K562 (cell line): ENCODE data around the gene SGPP2. TPM values are rescaled to one million over a fixed set of nuclear protein-coding genes. Genes with fewer than 3 reads are reported as not detected.

Experiments
- ATAC-seq: fragments of 200-7000 bp; cut with Tn5 transposase; 3 replicates; pipeline ENCODE4 v1.9.1; 2020; ENCODE audit warnings: moderate library complexity
- BruUV-seq: library from RNA; stranded (reverse); fragments of 400-500 nt; replicated peaks from 2 replicates; lab custom pipeline; 2021; lab: Mats Ljungman, UMichigan
- CTCF ChIA-PET: fragments of 300-600 bp; formaldehyde crosslinking; extraction: SDS; loops from one replicate; lab custom pipeline; 2021; ENCODE audit warnings: low intra/inter-chr PET ratio; lab: Yijun Ruan, JAX
- POLR2A ChIA-PET: fragments of 300-600, 350-650 bp; sonication (Branson Sonifier 250); formaldehyde crosslinking; extraction: SDS; loops from one replicate; lab custom pipeline; 2021; ENCODE audit warnings: antibody characterized with exemption, inconsistent platforms; lab: Yijun Ruan, JAX
- DNase-seq, 4 experiments: peaks; one replicate each; pipeline versions ENCODE4 v3.0.0 to v3.0.0-alpha.2; 2011 to 2018; ENCODE audit warnings: low spot score in 3 of 4, mixed read lengths in 3 of 4; ENCODE audit errors: extremely low read depth in 1 of 4
- FAIRE-seq: peaks from 2 replicates; lab custom pipeline; 2011; peaks lifted over from hg19 to GRCh38; lab: Jason Lieb, UNC
- H2AFZ ChIP-seq: 2 replicates; pipeline ENCODE4 v1.6.0; 2011; ENCODE audit warnings: low read depth, low read length, control low read depth, inconsistent platforms
- H3K27ac ChIP-seq: fragments of 200-600 bp; 3 replicates; pipeline ENCODE4 v1.8.0; 2011; ENCODE audit warnings: low read depth, mild to moderate bottlenecking, control low read depth, inconsistent platforms, low read length, moderate library complexity, mixed read lengths; ENCODE audit errors: extremely low read depth
- H3K27me3 ChIP-seq, 2 experiments: fragments of 300-600 bp in 1 of 2; 2 replicates in 1 of 2; 3 replicates in 1 of 2; pipeline versions ENCODE4 v1.6.0 to v1.8.0; 2011; ENCODE audit warnings: inconsistent platforms in 2 of 2, low read length in 2 of 2, mild to moderate bottlenecking in 1 of 2, mixed read lengths in 1 of 2, moderate library complexity in 1 of 2; ENCODE audit not compliant: control insufficient read depth in 2 of 2, insufficient read depth in 2 of 2
- H3K36me3 ChIP-seq: fragments of 300-600 bp; 3 replicates; pipeline ENCODE4 v1.8.0; 2011; ENCODE audit warnings: mild to moderate bottlenecking, low read length, inconsistent platforms; ENCODE audit not compliant: control insufficient read depth, insufficient read depth
- H3K4me1 ChIP-seq, 2 experiments: fragments of 200-600 bp in 1 of 2; replicated peaks in 1 of 2; 2 replicates in 1 of 2; 3 replicates in 1 of 2; pipeline versions ENCODE4 v1.5.1 to v1.8.0; 2011; ENCODE audit warnings: inconsistent platforms in 2 of 2, low read length in 2 of 2, mild to moderate bottlenecking in 1 of 2, mixed read lengths in 1 of 2, moderate library complexity in 1 of 2; ENCODE audit not compliant: control insufficient read depth in 2 of 2, insufficient read depth in 2 of 2
- H3K4me2 ChIP-seq: 2 replicates; pipeline ENCODE4 v1.6.1; 2011; ENCODE audit warnings: low read length, control low read depth, inconsistent platforms, mixed read lengths; ENCODE audit not compliant: insufficient read depth
- H3K4me3 ChIP-seq: fragments of 200-600 bp; sonication (generic), shearing (Covaris generic); 2 replicates; pipeline ENCODE4 v1.5.1; 2016; ENCODE audit warnings: control low read depth, inconsistent platforms
- H3K79me2 ChIP-seq: fragments of 200-600 bp; 3 replicates; pipeline ENCODE4 v1.8.0; 2011; ENCODE audit warnings: low read length, inconsistent platforms; ENCODE audit not compliant: control insufficient read depth, insufficient read depth
- H3K9ac ChIP-seq, 2 experiments: 2 replicates each; pipeline versions ENCODE4 v1.6.0 to v1.6.1; 2011; ENCODE audit warnings: low read depth in 2 of 2, low read length in 2 of 2, control low read depth in 1 of 2, inconsistent platforms in 1 of 2, mild to moderate bottlenecking in 1 of 2, mixed read lengths in 1 of 2; ENCODE audit not compliant: insufficient read depth in 1 of 2
- H3K9me1 ChIP-seq: one replicate; pipeline ENCODE4 v1.6.0; 2011; ENCODE audit warnings: inconsistent platforms, mild to moderate bottlenecking, low read length, moderate library complexity; ENCODE audit not compliant: control insufficient read depth, insufficient read depth
- H3K9me3 ChIP-seq: replicated peaks from 2 replicates; pipeline ENCODE4 v1.5.1; 2011; ENCODE audit warnings: low read depth, low read length, inconsistent platforms; ENCODE audit not compliant: control insufficient read depth, insufficient read depth
- H4K20me1 ChIP-seq: replicated peaks from 2 replicates; pipeline ENCODE4 v1.6.1; 2011; ENCODE audit warnings: low read length, inconsistent platforms, mixed read lengths; ENCODE audit not compliant: control insufficient read depth, insufficient read depth
- COPS2 ChIP-seq: fragments of 450-650 bp; conservative IDR thresholded peaks from 2 replicates; pipeline ENCODE4 v1.6.1; 2016; ENCODE audit warnings: mild to moderate bottlenecking, moderate library complexity
- GATAD2B ChIP-seq: fragments of 450-650 bp; IDR thresholded peaks from 2 replicates; pipeline ENCODE4 v1.6.1; 2017; ENCODE audit warnings: mild to moderate bottlenecking, borderline replicate concordance
- LEF1 ChIP-seq: fragments of 450-650 bp; IDR thresholded peaks from 2 replicates; pipeline ENCODE4 v1.6.1; 2016; ENCODE audit warnings: mild to moderate bottlenecking
- MEIS2 ChIP-seq: fragments of 450-650 bp; IDR thresholded peaks from 2 replicates; pipeline ENCODE4 v1.6.1; 2014; ENCODE audit warnings: mild to moderate bottlenecking; ENCODE audit not compliant: partially characterized antibody
- MYC ChIP-seq, 2 experiments: fragments of 250-450 bp in 1 of 2; sonication (Bioruptor Pico) in 1 of 2; IDR thresholded peaks; 2 replicates each; pipeline versions ENCODE4 v1.5.1 to v1.6.1; 2012 to 2021; ENCODE audit warnings: low read depth in 2 of 2, borderline replicate concordance in 1 of 2, improper control_type of control experiment in 1 of 2, low read length in 1 of 2, mild to moderate bottlenecking in 1 of 2, moderate library complexity in 1 of 2
- RBBP5 ChIP-seq: fragments of 200-600 bp; sonication (generic); IDR thresholded peaks from 2 replicates; pipeline ENCODE4 v1.6.1; 2012; ENCODE audit warnings: borderline replicate concordance, mild to moderate bottlenecking, low read length, control low read depth, inconsistent platforms; ENCODE audit not compliant: insufficient read depth, poor library complexity, severe bottlenecking
- RCOR1 ChIP-seq, 2 experiments: IDR thresholded peaks; 2 replicates each; pipeline ENCODE4 v1.6.1; 2012; ENCODE audit warnings: low read depth in 2 of 2, low read length in 2 of 2, borderline replicate concordance in 1 of 2, improper control_type of control experiment in 1 of 2
- SPI1 ChIP-seq: IDR thresholded peaks from 2 replicates; pipeline ENCODE4 v1.6.1; 2011; ENCODE audit warnings: low read depth, low read length, control low read depth, borderline replicate concordance
- SRSF3 ChIP-seq: fragments of 200-400 bp; formaldehyde crosslinking; IDR thresholded peaks from 2 replicates; pipeline ENCODE4 v1.6.1; 2016; ENCODE audit warnings: mild to moderate bottlenecking, low read length, moderate library complexity; ENCODE audit not compliant: insufficient read depth
- VEZF1 ChIP-seq: fragments of 200-800 bp; sonication (Bioruptor generic); IDR thresholded peaks from 2 replicates; pipeline ENCODE4 v1.6.1; 2017; ENCODE audit warnings: missing genetic modification characterization, missing compliant biosample characterization
- ZEB2 ChIP-seq: fragments of 450-650 bp; IDR thresholded peaks from 2 replicates; pipeline ENCODE4 v1.6.1; 2016
- ZNF12 ChIP-seq: sonication (generic); formaldehyde crosslinking; IDR thresholded peaks from 2 replicates; pipeline ENCODE4 v1.4.0; 2020; ENCODE audit warnings: mild to moderate bottlenecking, missing genetic modification reagents
- ZNF280B ChIP-seq: fragments of 250-450 bp; sonication (Bioruptor Pico); IDR thresholded peaks from 2 replicates; pipeline ENCODE4 v1.5.1; 2021; ENCODE audit warnings: mild to moderate bottlenecking
- ZNF41 ChIP-seq: fragments of 250-450 bp; sonication (Bioruptor Pico); conservative IDR thresholded peaks from 2 replicates; pipeline ENCODE4 v1.4.0; 2020; ENCODE audit warnings: mild to moderate bottlenecking
- WGBS: fragments of 100-300 bp; shearing (Covaris generic); methylation state at CpG from one replicate; pipeline ENCODE4 v1.1.6; 2016; ENCODE audit warnings: low coverage, mixed read lengths; ENCODE audit not compliant: insufficient coverage; ENCODE audit errors: missing lambda C conversion rate; 5-methylcytosine and 5-hydroxymethylcytosine counted together
- in situ Hi-C: fragments of 300-500 bp; cut with MboI; formaldehyde crosslinking; loops from 4 replicates; pipeline ENCODE4 v1.15.0; 2018; ENCODE audit warnings: inconsistent platforms, mixed read lengths
- intact Hi-C: fragments of 100-400 bp; cut with micrococcal nuclease; formaldehyde crosslinking; loops from 2 replicates; pipeline ENCODE4 v1.14.2; 2022
- polyA plus RNA-seq, 8 experiments: library from polyadenylated mRNA; depleted of rRNA in 4 of 8; stranded (reverse) in 5 of 8; unstranded in 3 of 8; fragments of >200 nt; fragmentation: Nextera tagmentation in 2 of 8; fragmentation: Illumina TruSeq in 1 of 8; extraction: Ambion mirVana in 2 of 8; extraction: Trizol in 1 of 8; gene quantifications; 2 replicates each; pipeline versions ENCODE4 v1.2.1 to v1.2.3, GENCODE V29; 2011 to 2014; ENCODE audit warnings: inconsistent platforms in 1 of 8, missing spikeins in 1 of 8
- total RNA-seq, 7 experiments: library from RNA; depleted of rRNA in 6 of 7; stranded (reverse); fragments of >200 nt in 6 of 7; fragmentation: Illumina TruSeq in 2 of 7; extraction: Trizol in 2 of 7; gene quantifications; 2 replicates each; pipeline versions ENCODE4 v1.2.1 to v1.2.3, GENCODE V29; 2011 to 2021; ENCODE audit warnings: low replicate concordance in 1 of 7

Gene SGPP2
- total and polyA plus RNA-seq, 9 of the 15 experiments (the other 6 are each of a cell fraction or from before 2014, with no cell fraction given) = 0.01 to 0.04 TPM; not detected in 7

- no peaks in the 10 kb centered on the region for H3K27me3 ChIP-seq
- no peaks in the 10 kb centered on the region for H3K9me1 ChIP-seq
- H3K4me1 ChIP-seq = no peaks in the 10 kb centered on the region
- FAIRE-seq = no peak
- POLR2A ChIA-PET = no interaction called here
- H3K27ac ChIP-seq = no peak overlapping the region
- in situ Hi-C loops (no loop called here), intact Hi-C loops (no loop called here)
- no peaks in the 10 kb centered on the region for H3K79me2 ChIP-seq
- no peak for DNase-seq
- H3K9ac ChIP-seq = no peak overlapping the region
- H4K20me1 ChIP-seq = no peaks in the 10 kb centered on the region
- no peak overlapping the region for H2AFZ ChIP-seq
- H3K4me3 ChIP-seq = no peak overlapping the region
- BruUV-seq = no TSS peak
- no peak overlapping the region for H3K4me2 ChIP-seq
- ATAC-seq = no peak
- TF ChIP-seq LEF1 (no peak), ZNF280B (CRISPR knock-in tag) (no peak)
- TF ChIP-seq, all 486 proteins: peak for 0
- no peaks in the 10 kb centered on the region for H3K36me3 ChIP-seq
- CTCF ChIA-PET = no interaction called here
- no peaks in the 10 kb centered on the region for H3K9me3 ChIP-seq
Measured at GRCh38 chr2:222481941-222482340, 57.6 kb downstream of the SGPP2 start.

- H3K4me1 ChIP-seq = no peaks in the 10 kb centered on the region
- H3K79me2 ChIP-seq = no peaks in the 10 kb centered on the region
- 0% methylated on average over 3 of the region's 3 CpGs for WGBS
- no peak for FAIRE-seq
- H3K27me3 ChIP-seq = no peaks in the 10 kb centered on the region
- no peak overlapping the region for H2AFZ ChIP-seq
- no peak for ATAC-seq
- no peak overlapping the region for H3K27ac ChIP-seq
- H3K9me1 ChIP-seq = no peaks in the 10 kb centered on the region
- H3K4me3 ChIP-seq = no peak overlapping the region
- H3K9me3 ChIP-seq = no peaks in the 10 kb centered on the region
- in situ Hi-C loops (no loop called here), intact Hi-C loops (no loop called here)
- BruUV-seq = no TSS peak
- ChIA-PET POLR2A (no interaction called here), CTCF (no interaction called here)
- H3K36me3 ChIP-seq = no peaks in the 10 kb centered on the region
- H4K20me1 ChIP-seq = no peaks in the 10 kb centered on the region
- DNase-seq = no peak
- no peak overlapping the region for H3K4me2 ChIP-seq
- no peak overlapping the region for H3K9ac ChIP-seq
- TF ChIP-seq RCOR1 (IDR thresholded peaks at IDR 0.05; ENCODE audit: borderline replicate concordance in 1 of 2, low read depth in 2 of 2, low read length in 2 of 2) (no peak), ZNF41 (CRISPR knock-in tag) (no peak), MYC (IDR thresholded peaks at IDR 0.05; ENCODE audit: low read depth, low read length) (no peak), MYC (CRISPR knock-in tag; IDR thresholded peaks at IDR 0.05; ENCODE audit: borderline replicate concordance, low read depth) (no peak), RBBP5 (no peak), COPS2 (no peak), MEIS2 (no peak), VEZF1 (CRISPR knock-in tag) (no peak), ZNF12 (CRISPR knock-in tag) (no peak), SRSF3 (no peak), GATAD2B (no peak), ZEB2 (no peak), SPI1 (no peak)
Measured at GRCh38 chr2:222483513-222484039, 59.2 kb downstream of the SGPP2 start.
